ENCODE data around the gene CLASP1.
"Not testable (repeated sequence)": the region's sequence is repeated elsewhere in the genome, so short reads cannot be mapped to it uniquely, and the experiment has no call there.

Gene CLASP1

GRCh38 chr2:121663434-121663833, 14.2 kb upstream of the CLASP1 start:
- DNase-seq (ENCODE audit: extremely low read depth in 1 of 2, low read depth in 1 of 2), result no peak

GRCh38 chr2:121662656-121663055, 13.4 kb upstream of the CLASP1 start:
- no peak for DNase-seq (ENCODE audit: extremely low read depth in 1 of 2, low read depth in 1 of 2)

GRCh38 chr2:121659933-121660332, 10.7 kb upstream of the CLASP1 start:
- DNase-seq (ENCODE audit: extremely low read depth in 1 of 2, low read depth in 1 of 2), result no peak

- DNase-seq (ENCODE audit: extremely low read depth in 1 of 2, low read depth in 1 of 2), result not testable (repeated sequence)
Measured at GRCh38 chr2:121658393-121658792, 9.1 kb upstream of the CLASP1 start.

GRCh38 chr2:121653035-121653434, 3.8 kb upstream of the CLASP1 start:
- DNase-seq (ENCODE audit: extremely low read depth in 1 of 2, low read depth in 1 of 2), result no peak

GRCh38 chr2:121650315-121650930, 1.2 kb upstream of the CLASP1 start:
- DNase-seq (ENCODE audit: extremely low read depth in 1 of 2, low read depth in 1 of 2), result no peak

- DNase-seq (ENCODE audit: extremely low read depth in 1 of 2, low read depth in 1 of 2), result peak; percentile 90 to 94
Measured at GRCh38 chr2:121649596-121650314, 493 bp upstream of the CLASP1 start.

GRCh38 chr2:121648206-121649148, 785 bp downstream of the CLASP1 start:
- DNase-seq (ENCODE audit: extremely low read depth in 1 of 2, low read depth in 1 of 2), result peak in 1 of 2 donors; percentile 21

GRCh38 chr2:121647396-121647795, 1.9 kb downstream of the CLASP1 start:
- DNase-seq (ENCODE audit: extremely low read depth in 1 of 2, low read depth in 1 of 2), result no peak

GRCh38 chr2:121644715-121645114, 4.5 kb downstream of the CLASP1 start:
- DNase-seq (ENCODE audit: extremely low read depth in 1 of 2, low read depth in 1 of 2), result no peak

GRCh38 chr2:121643877-121644276, 5.4 kb downstream of the CLASP1 start:
- no peak for DNase-seq (ENCODE audit: extremely low read depth in 1 of 2, low read depth in 1 of 2)

- no peak for DNase-seq (ENCODE audit: extremely low read depth in 1 of 2, low read depth in 1 of 2)
Measured at GRCh38 chr2:121640380-121641316, 8.6 kb downstream of the CLASP1 start.

- DNase-seq (ENCODE audit: extremely low read depth in 1 of 2, low read depth in 1 of 2), result not testable (repeated sequence)
Measured at GRCh38 chr2:121639846-121640245, 9.4 kb downstream of the CLASP1 start.

GRCh38 chr2:121638333-121638732, 10.9 kb downstream of the CLASP1 start:
- no peak for DNase-seq (ENCODE audit: extremely low read depth in 1 of 2, low read depth in 1 of 2)

GRCh38 chr2:121635371-121635770, 13.9 kb downstream of the CLASP1 start:
- no peak for DNase-seq (ENCODE audit: extremely low read depth in 1 of 2, low read depth in 1 of 2)

GRCh38 chr2:121634354-121635307, 14.6 kb downstream of the CLASP1 start:
- no peak for DNase-seq (ENCODE audit: extremely low read depth in 1 of 2, low read depth in 1 of 2)

GRCh38 chr2:121633463-121633862, 15.8 kb downstream of the CLASP1 start:
- no peak for DNase-seq (ENCODE audit: extremely low read depth in 1 of 2, low read depth in 1 of 2)

GRCh38 chr2:121627525-121628050, 21.7 kb downstream of the CLASP1 start:
- DNase-seq (ENCODE audit: extremely low read depth in 1 of 2, low read depth in 1 of 2), result no peak

All from activated CD8-positive, alpha-beta memory T cell treated with anti-CD3 and anti-CD28 coated beads for 1 hour (primary cell).